LNCAP (cell line): Measurements from ENCODE around the gene TIAL1.

ENCODE experiments used
- CTCF ChIP-seq: fragments of 450-650 bp; IDR thresholded peaks from 2 replicates; pipeline ENCODE4 v1.5.1; 2017; ENCODE audit warnings: mild to moderate bottlenecking

The TIAL1 gene

GRCh38 chr10:119638982-119639381, 42.2 kb upstream of the TIAL1 start:
- no peak for TF ChIP-seq CTCF

- TF ChIP-seq CTCF = no peak
These were observed 40.9 kb upstream of the TIAL1 start for GRCh38 chr10:119637631-119638030.

- TF ChIP-seq CTCF = no peak
These were observed 37.4 kb upstream of the TIAL1 start for GRCh38 chr10:119634219-119634544.

GRCh38 chr10:119633538-119634218, 36.9 kb upstream of the TIAL1 start:
- TF ChIP-seq CTCF = no peak

- TF ChIP-seq CTCF = no peak
These were observed 33.5 kb upstream of the TIAL1 start for GRCh38 chr10:119630300-119630699.

- no peak for TF ChIP-seq CTCF
These were observed 29.0 kb upstream of the TIAL1 start for GRCh38 chr10:119625570-119626280.

GRCh38 chr10:119621078-119621384, 24.3 kb upstream of the TIAL1 start:
- TF ChIP-seq CTCF = no peak
